GM12878 (cell line): Measurements from ENCODE around the gene DNAJC19. TPM values are rescaled to one million over a fixed set of nuclear protein-coding genes. Genes with fewer than 3 reads are reported as not detected.

ENCODE experiments used
- ATAC-seq: fragments of 200-7000 bp; cut with Tn5 transposase; 3 replicates; pipeline ENCODE4 v1.9.1; 2020; ENCODE audit warnings: mild to moderate bottlenecking, moderate library complexity
- BruUV-seq: library from RNA; stranded (reverse); fragments of 400-500 nt; replicated peaks from 2 replicates; lab custom pipeline; 2021; lab: Mats Ljungman, UMichigan
- CTCF ChIA-PET: fragments of 300-600 bp; sonication (Branson Sonifier 250); formaldehyde crosslinking; extraction: SDS; loops from one replicate; lab custom pipeline; 2021; ENCODE audit warnings: inconsistent platforms; lab: Yijun Ruan, JAX
- POLR2A ChIA-PET: fragments of 350-600 bp; formaldehyde crosslinking; extraction: SDS; loops from one replicate; lab custom pipeline; 2021; ENCODE audit warnings: inconsistent platforms; lab: Charles Lee
- RAD21 ChIA-PET: fragments of 300-600 bp; sonication (Branson Sonifier 250); formaldehyde crosslinking; loops from one replicate; lab custom pipeline; 2023; ENCODE audit warnings: antibody characterized with exemption; ENCODE audit not compliant: unreplicated experiment; lab: Charles Lee
- SMC1A ChIA-PET: fragments of 300-600 bp; sonication (Branson Sonifier 250); formaldehyde crosslinking; loops from one replicate; lab custom pipeline; 2023; ENCODE audit not compliant: unreplicated experiment, uncharacterized antibody; lab: Charles Lee
- DNase-seq: peaks from one replicate; pipeline ENCODE4 v3.0.0-alpha.2; 2011; ENCODE audit warnings: low read depth, low spot score
- FAIRE-seq: peaks from 3 replicates; lab custom pipeline; 2011; peaks lifted over from hg19 to GRCh38; lab: Jason Lieb, UNC
- H2AFZ ChIP-seq: 2 replicates; pipeline ENCODE4 v1.6.0; 2011; ENCODE audit warnings: low read depth, low read length, control low read depth; ENCODE audit not compliant: control insufficient read depth
- H3K27ac ChIP-seq: 2 replicates; pipeline ENCODE4 v1.5.1; 2011; ENCODE audit warnings: control low read depth; ENCODE audit not compliant: control insufficient read depth, insufficient read depth
- H3K27me3 ChIP-seq, 2 experiments: replicated peaks in 1 of 2; 2 replicates each; pipeline versions ENCODE4 v1.6.0 to v1.6.1; 2011; ENCODE audit warnings: low read length in 1 of 2; ENCODE audit not compliant: control insufficient read depth in 2 of 2, insufficient read depth in 2 of 2
- H3K36me3 ChIP-seq, 2 experiments: 2 replicates each; pipeline ENCODE4 v1.5.1; 2011; ENCODE audit warnings: low read length in 1 of 2; ENCODE audit not compliant: control insufficient read depth in 2 of 2, insufficient read depth in 2 of 2
- H3K4me1 ChIP-seq: 2 replicates; pipeline ENCODE4 v1.6.1; 2011; ENCODE audit warnings: mild to moderate bottlenecking, low read length, moderate library complexity, mixed read lengths; ENCODE audit not compliant: control insufficient read depth, insufficient read depth
- H3K4me2 ChIP-seq: 2 replicates; pipeline ENCODE4 v1.6.0; 2011; ENCODE audit warnings: control low read depth; ENCODE audit not compliant: control insufficient read depth, insufficient read depth
- H3K4me3 ChIP-seq: fragments of 200-600 bp; sonication (generic); 2 replicates; pipeline ENCODE4 v1.5.1; 2016
- H3K79me2 ChIP-seq: 2 replicates; pipeline ENCODE4 v1.6.0; 2011; ENCODE audit warnings: low read length; ENCODE audit not compliant: control insufficient read depth, insufficient read depth
- H3K9ac ChIP-seq: 2 replicates; pipeline ENCODE4 v1.8.0; 2011; ENCODE audit warnings: low read length, control low read depth, mixed read lengths; ENCODE audit not compliant: control insufficient read depth, insufficient read depth
- H3K9me3 ChIP-seq: replicated peaks from 3 replicates; pipeline ENCODE4 v1.5.1; 2011; ENCODE audit warnings: mild to moderate bottlenecking, low read length; ENCODE audit not compliant: control insufficient read depth, insufficient read depth
- H4K20me1 ChIP-seq: 2 replicates; pipeline ENCODE4 v1.6.0; 2011; ENCODE audit not compliant: control insufficient read depth, insufficient read depth
- BCLAF1 ChIP-seq: fragments of 450-650 bp; IDR thresholded peaks from 2 replicates; pipeline ENCODE4 v1.6.1; 2017; ENCODE audit warnings: antibody characterized with exemption, mild to moderate bottlenecking, moderate library complexity
- CUX1 ChIP-seq: IDR thresholded peaks from 2 replicates; pipeline ENCODE4 v1.6.1; 2012; ENCODE audit warnings: improper control_type of control experiment, low read depth, low read length; ENCODE audit not compliant: insufficient replicate concordance
- EGR1 ChIP-seq, 2 experiments: IDR thresholded peaks; 1 replicate in 1 of 2; 2 replicates in 1 of 2; pipeline ENCODE4 v1.6.1; 2011 to 2012; ENCODE audit warnings: low read depth in 2 of 2, low read length in 2 of 2, borderline replicate concordance in 1 of 2, mild to moderate bottlenecking in 1 of 2, moderate library complexity in 1 of 2
- GATAD2B ChIP-seq: fragments of 450-650 bp; conservative IDR thresholded peaks from 2 replicates; pipeline ENCODE4 v1.6.1; 2017; ENCODE audit warnings: low read depth, mild to moderate bottlenecking, moderate library complexity
- MXI1 ChIP-seq: fragments of 150-350 bp; IDR thresholded peaks from 2 replicates; pipeline ENCODE4 v1.6.1; 2011; ENCODE audit warnings: low read depth, mild to moderate bottlenecking, inconsistent platforms, low read length, improper control_type of control experiment
- NBN ChIP-seq: fragments of 450-650 bp; IDR thresholded peaks from 2 replicates; pipeline ENCODE4 v1.6.1; 2016
- NKRF ChIP-seq: fragments of 450-650 bp; conservative IDR thresholded peaks from 2 replicates; pipeline ENCODE4 v1.6.1; 2017; ENCODE audit warnings: mild to moderate bottlenecking, moderate library complexity
- RAD21 ChIP-seq: IDR thresholded peaks from 2 replicates; pipeline ENCODE4 v1.6.1; 2011; ENCODE audit warnings: mild to moderate bottlenecking, low read depth, low read length, moderate library complexity; ENCODE audit not compliant: insufficient read depth
- SIN3A ChIP-seq: IDR thresholded peaks from 2 replicates; pipeline ENCODE4 v1.6.1; 2012; ENCODE audit warnings: low read depth, low read length, improper control_type of control experiment
- SRF ChIP-seq, 2 experiments: IDR thresholded peaks; 2 replicates each; pipeline ENCODE4 v1.6.1; 2011; ENCODE audit warnings: low read depth in 2 of 2, low read length in 2 of 2, mild to moderate bottlenecking in 1 of 2, moderate library complexity in 1 of 2
- SUZ12 ChIP-seq: fragments of 200-600 bp; sonication (generic); IDR thresholded peaks from one replicate; pipeline ENCODE4 v1.6.1; 2018; ENCODE audit warnings: antibody characterized with exemption, mild to moderate bottlenecking; ENCODE audit not compliant: unreplicated experiment
- ZZZ3 ChIP-seq: IDR thresholded peaks from 2 replicates; pipeline ENCODE4 v1.6.1; 2011; ENCODE audit warnings: low read depth; ENCODE audit not compliant: control insufficient read depth, insufficient read length
- in situ Hi-C: fragments of 300-500 bp; cut with MboI; formaldehyde crosslinking; loops from 9 replicates; pipeline ENCODE4 v1.14.3; 2018; ENCODE audit warnings: mixed read lengths
- intact Hi-C: fragments of 100-400 bp; cut with micrococcal nuclease; formaldehyde crosslinking; loops from one replicate; pipeline ENCODE4 v1.14.2; 2022; ENCODE audit not compliant: unreplicated experiment
- polyA plus RNA-seq, 11 experiments: library from polyadenylated mRNA; depleted of rRNA in 4 of 11; unstranded in 6 of 11; stranded (reverse) in 5 of 11; fragments of >200 nt; fragmentation: Nextera tagmentation in 4 of 11; fragmentation: Illumina TruSeq in 1 of 11; extraction: Ambion mirVana in 4 of 11; extraction: Trizol in 1 of 11; gene quantifications; 1 replicate in 1 of 11; 2 replicates in 10 of 11; pipeline versions ENCODE4 v1.2.1 to v1.2.3, GENCODE V29; 2011 to 2016; ENCODE audit warnings: inconsistent platforms in 2 of 11, missing spikeins in 2 of 11, low read depth in 1 of 11
- total RNA-seq, 4 experiments: library from RNA; depleted of rRNA in 3 of 4; stranded (reverse); fragments of >200 nt in 3 of 4; fragmentation: Illumina TruSeq in 1 of 4; extraction: Trizol in 1 of 4; gene quantifications; 2 replicates each; pipeline versions ENCODE4 v1.2.1 to v1.2.3, GENCODE V29; 2013 to 2021

Gene DNAJC19
- total and polyA plus RNA-seq, 10 of the 15 experiments (the other 5 are each of a cell fraction or from before 2014, with no cell fraction given): 29.8 to 136 (median 51.3) TPM

- Histone ChIP-seq H3K36me3 (no peaks in the 10 kb centered on the region), H3K9me3 (no peaks in the 10 kb centered on the region), H3K4me1 (no peaks in the 10 kb centered on the region), H3K4me3 (no peak overlapping the region), H3K79me2 (no peaks in the 10 kb centered on the region), H3K27ac (no peak overlapping the region), H3K9ac (no peak overlapping the region), H4K20me1 (no peaks in the 10 kb centered on the region), H2AFZ (no peak overlapping the region), H3K4me2 (no peak overlapping the region), H3K27me3 (no peaks in the 10 kb centered on the region)
- FAIRE-seq (no peak), DNase-seq (no peak), ATAC-seq (no peak)
- CTCF ChIA-PET: no interaction called here
- POLR2A ChIA-PET: interaction anchor here (1.0 kb wide), 1 partner anchor 721 kb away, joined by 3 read pairs; no protein-coding TSS in a partner anchor
- BruUV-seq: no TSS peak
- intact Hi-C loops (no loop called here), in situ Hi-C loops (no loop called here)
- SMC1A ChIA-PET: no interaction called here
- RAD21 ChIA-PET: no interaction called here
- TF ChIP-seq EGR1 (IDR thresholded peaks at IDR 0.05; ENCODE audit: borderline replicate concordance in 1 of 2, low read depth in 2 of 2, low read length in 2 of 2) (no peak), SIN3A (no peak), MXI1 (no peak), SRF (IDR thresholded peaks at IDR 0.05; ENCODE audit: low read depth in 2 of 2, low read length in 2 of 2) (no peak), BCLAF1 (no peak), GATAD2B (no peak), CUX1 (no peak), NKRF (no peak), SUZ12 (no peak), RAD21 (no peak), NBN (no peak), ZZZ3 (no peak)
Observed at GRCh38 chr3:181030948-181031347, 41.4 kb upstream of the DNAJC19 start.
